NCI-H2171 treated with DMSO at 0.1 percent for 48 hours (cell line): Measurements from ENCODE around the gene USH1G.
"Not testable (repeated sequence)": the region's sequence is repeated elsewhere in the genome, so short reads cannot be mapped to it uniquely, and the experiment has no call there.

Experiments
- DNase-seq: peaks from one replicate; lab custom pipeline; 2025; lab: John Stamatoyannopoulos, UW

The USH1G gene

DNA sequence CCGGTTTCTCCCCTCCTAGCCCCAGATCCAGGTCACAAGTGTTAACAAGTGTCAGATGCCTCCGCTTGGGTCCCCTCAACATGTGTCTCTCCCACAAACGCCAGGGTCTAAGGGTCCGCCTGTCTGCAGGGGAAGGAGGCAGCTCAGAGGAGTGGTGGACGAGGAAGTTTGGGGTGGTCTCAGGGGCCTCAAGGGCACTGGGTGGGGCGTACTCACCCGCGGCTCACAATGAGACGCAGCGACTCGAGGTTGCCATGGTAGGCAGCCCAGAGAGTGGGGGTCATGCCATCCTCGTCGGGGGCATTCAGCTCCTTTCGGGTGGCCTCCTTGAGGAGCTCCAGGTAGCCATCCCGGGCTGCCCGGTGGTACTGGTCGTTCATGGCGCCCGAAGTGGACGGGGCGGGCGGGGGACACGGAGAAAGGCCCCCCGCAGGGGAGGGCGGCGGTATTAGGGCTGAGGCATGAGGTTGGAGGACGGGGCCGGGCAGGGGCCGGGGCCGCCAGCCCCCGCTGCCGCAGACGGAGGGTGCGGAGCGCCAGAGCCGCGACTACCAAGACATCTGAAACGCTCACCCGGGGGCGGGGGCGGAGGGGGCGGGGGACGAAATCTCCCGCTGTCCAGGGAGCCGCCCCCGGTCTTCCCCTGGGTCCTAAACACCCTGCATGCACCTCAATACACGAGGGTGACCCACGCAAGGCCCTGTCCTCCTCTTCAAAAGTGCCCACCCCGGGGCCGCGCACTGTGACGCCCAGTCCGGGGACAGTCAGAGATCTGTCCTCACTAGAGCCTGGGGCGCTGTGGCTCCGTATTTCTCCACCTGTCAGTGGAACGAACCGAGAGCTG lies at the start of gene USH1G:
Gene USH1G (minus strand): TSS at position 562 of the 844 bp plus-strand sequence. CDS start 182 bp downstream, at position 380.
- DNase-seq: peak; percentile 38

DNA sequence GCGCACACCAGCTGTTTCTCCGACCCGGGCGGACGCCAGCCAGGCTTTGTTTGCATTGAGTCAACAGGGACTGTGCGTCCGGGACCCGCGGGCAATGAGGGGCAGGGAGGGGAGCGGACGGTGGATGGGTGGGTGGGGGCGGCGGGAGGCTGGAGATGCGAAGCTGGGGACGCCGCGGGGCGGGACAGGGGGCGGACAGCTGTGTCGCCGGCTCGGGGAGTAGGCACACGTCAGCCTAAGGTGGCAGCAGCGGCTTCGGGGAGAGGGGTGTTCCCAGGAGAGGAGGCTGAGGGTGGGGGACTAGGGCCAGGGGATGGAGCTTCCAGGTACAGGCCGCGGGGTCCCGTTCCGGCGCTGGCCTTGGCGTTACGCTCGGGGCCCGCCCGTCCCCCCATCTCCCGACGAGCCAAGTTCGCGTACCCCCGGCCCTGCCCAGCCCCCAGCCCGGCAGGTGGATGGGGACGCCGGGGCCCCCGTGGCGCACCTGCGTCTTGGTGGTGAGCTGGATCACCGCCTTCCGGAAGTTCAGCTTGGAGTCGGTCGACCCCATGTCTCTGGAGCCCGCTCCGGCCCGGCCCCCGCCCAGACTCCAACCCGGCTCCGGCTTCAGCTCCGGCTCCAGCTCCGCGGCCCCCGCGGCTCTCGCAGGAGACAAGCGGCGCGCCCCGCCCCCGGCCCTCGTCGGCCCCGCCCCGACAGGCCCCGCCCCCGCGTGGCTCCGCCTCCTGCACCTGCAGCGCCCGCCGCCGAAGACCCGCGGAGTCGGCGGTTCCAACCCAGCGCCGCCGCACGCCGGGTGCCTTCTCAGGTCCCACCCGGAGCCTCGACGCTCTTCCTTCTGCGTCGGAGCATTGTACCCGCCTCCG lies 49.3 kb upstream of the USH1G start, which contains the start of gene HID1:
Gene HID1 (minus strand): TSS at position 653 of the 866 bp plus-strand sequence. CDS start 103 bp downstream, at position 550.
- DNase-seq: peak; percentile 64

- peak; percentile 32 for DNase-seq
Measured at GRCh38 chr17:74971842-74972106, 48.7 kb upstream of the USH1G start.

DNA sequence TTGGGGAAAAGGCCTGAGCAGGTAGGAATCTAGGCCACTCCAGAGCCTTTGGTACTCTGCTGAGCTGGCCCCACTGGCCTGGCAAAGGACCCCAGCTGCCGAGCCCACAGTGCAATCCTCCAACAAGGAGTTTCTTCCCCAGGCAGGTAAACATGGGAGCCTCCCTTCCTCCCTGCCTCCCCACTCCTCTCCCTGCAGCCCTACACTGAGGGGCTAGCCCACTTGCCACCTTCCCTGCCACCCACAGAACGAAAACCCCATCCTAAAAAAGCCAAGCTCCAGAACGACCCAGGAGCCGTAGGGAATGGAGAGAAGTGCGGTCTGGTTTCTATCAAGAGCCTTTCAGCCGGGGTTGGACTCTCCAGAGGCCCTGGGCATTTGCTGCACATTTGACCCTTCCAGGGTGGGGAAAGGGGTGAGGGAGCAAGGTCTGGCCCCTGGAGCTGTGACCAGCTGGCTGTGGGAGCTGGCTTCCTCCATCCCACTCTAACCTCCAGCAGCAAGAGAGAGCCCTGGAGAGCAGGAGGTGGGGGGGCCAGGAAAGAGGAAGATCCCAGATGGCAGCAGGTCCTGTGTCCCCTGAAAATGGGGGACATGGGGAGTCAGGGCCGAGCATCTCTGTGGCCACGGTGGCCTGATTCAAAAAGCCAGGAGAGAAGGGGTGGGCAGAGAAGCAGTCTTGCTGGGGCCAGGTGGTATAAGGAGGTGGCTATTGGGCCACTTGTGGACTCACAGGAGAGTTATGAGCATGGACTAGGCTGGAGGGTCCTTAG lies 48.2 kb upstream of the USH1G start:
- DNase-seq: no peak

DNA sequence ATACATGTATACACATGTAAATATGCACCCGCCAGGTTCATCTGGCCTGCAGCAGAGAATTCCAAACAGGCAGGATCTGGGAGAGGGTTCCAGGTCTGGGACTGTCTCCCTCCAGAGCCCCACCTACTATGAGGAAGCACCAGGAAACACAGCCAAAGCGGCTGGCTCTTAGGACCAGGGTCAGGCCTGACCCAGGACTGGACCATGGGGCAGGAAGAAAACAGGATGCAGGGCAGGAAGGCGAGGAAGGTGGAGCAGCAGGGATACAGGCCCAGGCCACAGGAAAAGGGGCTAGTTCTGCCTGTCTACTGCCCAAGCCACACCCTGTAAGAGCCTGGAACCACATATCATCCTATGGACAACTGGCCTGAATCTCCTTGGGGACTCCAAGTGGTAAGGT lies 47.3 kb upstream of the USH1G start:
- DNase-seq: no peak

DNA sequence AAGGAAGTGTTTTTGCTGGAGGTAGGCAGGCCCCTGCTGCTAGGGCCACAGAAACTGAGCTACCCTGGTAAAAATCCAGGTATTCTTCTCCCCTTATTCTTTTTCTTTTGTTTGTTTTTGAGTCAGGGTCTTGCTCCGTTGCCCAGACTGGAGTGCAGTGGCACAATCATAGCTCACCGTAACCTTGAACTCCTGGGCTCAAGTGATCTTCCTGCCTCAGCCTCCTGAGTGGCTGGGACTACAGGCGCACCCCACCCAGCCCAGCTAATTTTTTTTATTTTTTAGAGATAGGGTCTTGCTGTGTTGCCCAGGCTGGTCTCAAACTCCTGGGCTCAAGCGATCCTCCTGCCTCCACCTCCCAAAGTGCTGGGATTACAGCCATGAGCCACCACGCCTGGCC lies 46.4 kb upstream of the USH1G start:
- not testable (repeated sequence) for DNase-seq

DNA sequence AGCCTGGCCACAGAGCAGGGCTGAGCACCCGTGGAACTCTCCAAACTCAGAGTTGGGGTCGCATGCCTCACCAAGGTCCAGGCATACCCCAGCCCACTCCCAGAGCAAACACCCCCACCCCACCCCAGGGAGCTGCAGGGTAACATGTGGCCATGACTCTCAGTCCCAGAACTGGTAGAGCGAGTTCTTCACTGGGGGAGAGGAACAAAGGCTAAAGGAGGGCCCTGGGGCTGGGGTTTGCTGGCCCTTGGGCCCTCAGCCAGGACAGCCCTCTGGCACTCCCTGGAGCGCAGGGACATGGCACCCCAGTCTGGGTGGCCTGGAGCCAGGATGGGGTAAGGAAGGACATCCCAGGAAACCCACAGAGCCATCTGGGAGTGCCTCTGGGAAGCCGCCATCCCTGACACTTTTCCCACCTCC lies 45.3 kb upstream of the USH1G start:
- DNase-seq: no peak

- no peak for DNase-seq
Measured at GRCh38 chr17:74964988-74965622, 42.0 kb upstream of the USH1G start.

- DNase-seq: no peak
Measured at GRCh38 chr17:74964246-74964761, 41.2 kb upstream of the USH1G start.

DNA sequence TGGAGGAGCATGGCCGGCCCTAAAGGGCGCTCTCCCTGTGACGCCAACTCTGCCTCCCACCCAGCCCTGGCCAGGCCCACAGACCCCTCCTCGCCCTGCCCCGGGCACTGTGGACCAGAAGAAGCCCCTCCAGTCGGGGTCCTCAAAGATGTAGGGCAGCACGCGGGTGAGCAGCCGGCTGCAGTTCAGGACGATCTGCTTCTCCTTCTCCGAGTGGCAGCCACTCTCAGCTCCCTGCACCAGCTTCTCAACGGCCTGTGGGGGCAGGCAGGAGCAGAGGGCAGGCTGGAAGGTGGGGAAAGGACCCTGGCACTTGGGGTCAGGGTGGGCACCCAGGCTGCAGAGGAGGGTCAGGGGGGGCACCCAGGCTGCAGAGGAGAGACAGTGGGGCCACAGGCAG lies 40.6 kb upstream of the USH1G start:
- DNase-seq: no peak

DNA sequence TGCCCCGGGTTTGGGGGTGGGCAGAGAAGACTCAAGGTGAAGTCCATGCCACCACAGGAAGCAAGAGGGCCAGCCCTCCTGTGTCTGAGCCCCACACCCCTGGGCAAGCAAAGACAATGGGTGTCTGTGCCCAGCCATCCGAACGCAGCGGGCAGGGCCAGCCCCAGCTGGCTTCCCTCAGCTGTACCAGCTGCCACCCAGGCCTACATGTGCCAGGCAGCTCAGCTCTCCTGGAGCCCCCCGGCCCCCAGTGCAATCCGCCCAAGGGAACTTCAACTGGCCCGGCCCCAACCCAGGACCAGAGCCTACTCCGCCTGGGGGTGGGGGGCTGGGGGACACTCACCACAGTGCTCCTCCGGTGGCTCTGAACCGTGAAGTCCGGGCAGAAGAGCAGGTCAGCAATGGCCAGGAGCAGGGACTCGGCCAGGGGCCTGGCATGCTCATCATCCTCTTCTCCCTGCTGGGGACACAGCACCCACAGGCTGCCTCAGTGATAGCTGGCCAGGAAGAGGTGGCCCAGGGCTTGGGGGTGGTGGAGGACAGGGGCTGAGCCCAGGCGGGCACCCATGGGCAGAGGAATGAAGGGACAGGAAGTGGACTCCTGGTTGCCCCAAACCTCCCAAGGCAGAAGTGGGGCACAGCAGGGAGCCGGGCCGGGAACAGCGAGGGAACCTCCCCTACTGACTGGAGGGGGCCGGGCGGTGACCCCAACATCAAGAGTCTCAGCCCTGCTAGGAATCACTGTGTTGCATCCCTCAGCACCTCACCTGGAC lies 39.8 kb upstream of the USH1G start:
- peak; percentile 6 for DNase-seq

- peak; percentile 80 for DNase-seq
Measured at GRCh38 chr17:74961657-74962350, 38.7 kb upstream of the USH1G start.

DNA sequence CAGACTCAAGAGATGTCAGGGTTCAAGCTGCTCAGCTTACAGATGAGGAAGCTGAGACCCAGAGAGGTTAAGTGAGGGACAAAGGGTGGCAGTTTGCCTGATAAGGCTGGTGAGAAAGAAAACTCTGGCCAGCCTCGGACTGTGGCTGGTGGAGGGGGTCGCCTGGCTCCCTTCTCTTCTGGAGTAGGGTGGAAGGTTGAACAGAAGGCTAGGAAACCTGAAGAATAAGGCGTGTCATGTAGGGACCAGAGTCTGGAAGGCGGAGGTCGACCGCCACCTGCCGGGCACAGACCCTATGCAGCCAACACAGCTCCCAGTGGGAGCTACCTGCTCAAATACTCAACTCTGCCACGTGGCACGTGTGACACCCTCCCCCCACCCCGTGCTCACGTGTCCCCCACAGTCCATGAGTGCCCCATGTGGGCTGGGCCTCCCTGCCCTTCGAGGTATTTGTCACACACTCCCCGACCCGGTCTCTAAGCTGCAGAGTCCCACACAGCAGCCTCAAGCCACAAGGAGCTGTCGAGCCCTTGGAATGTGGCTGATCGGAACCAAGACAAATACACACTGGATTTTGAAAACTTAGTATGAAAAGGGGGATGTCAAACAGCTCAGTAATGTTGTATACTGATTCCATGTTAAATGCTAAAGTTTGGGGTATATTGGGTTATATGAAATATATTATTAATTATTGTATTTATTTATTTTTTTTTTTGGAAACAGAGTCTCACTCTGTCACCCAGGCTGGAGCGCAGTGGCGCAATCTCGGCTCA lies 37.7 kb upstream of the USH1G start:
- peak; percentile 74 for DNase-seq

- DNase-seq: no peak
Measured at GRCh38 chr17:74959826-74960515, 36.9 kb upstream of the USH1G start.

GRCh38 chr17:74957935-74958740 lies 35.1 kb upstream of the USH1G start:
- peak; percentile 36 for DNase-seq

GRCh38 chr17:74956093-74956492 lies 33.0 kb upstream of the USH1G start:
- no peak for DNase-seq

DNA sequence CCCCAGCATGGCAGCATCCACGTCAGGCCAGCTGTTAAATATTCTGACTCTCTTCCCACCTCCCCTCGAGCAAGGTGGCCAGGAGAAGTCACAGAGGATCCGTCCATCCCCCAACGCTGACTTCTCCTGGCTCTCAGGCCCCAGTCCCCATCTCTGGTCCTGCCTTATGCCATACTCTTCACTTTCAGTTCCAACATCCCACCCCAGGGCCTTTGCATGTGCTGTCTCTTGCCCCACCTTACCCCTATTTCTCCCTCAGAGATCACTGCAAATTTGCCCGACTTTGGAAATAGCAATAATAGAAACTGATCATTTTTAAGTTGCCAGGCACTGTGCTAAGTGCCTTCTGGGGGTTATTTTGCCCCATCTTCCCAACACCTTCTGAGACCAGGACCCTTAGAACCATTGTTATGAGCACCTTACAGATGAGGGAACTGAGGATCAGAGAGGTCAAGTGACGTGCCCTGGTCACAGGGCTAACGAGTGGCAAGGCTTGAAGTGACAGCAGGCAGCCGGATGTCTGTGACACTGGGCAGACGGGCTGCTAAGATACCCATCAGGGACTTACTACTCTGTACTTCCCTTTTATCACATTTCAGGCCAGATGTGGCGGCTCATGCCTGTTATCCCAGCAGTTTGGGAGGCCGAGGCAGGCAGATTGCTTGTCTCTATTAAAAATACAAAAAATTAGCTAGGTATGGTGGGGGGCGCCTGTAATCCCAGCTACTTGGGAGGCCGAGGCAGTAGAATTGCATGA lies 31.8 kb upstream of the USH1G start:
- DNase-seq: no peak
